Activated CD4-positive, alpha-beta T cell treated with anti-CD3 and anti-CD28 coated beads for 48 hours (primary cell): Measurements from ENCODE around the gene DPF3.

Experiments used
- DNase-seq: peaks from one replicate; pipeline ENCODE4 v3.0.0-alpha.2; 2020

DPF3 gene

GRCh38 chr14:72589652-72590051 lies 304.2 kb downstream of the DPF3 start:
- DNase-seq: no peak

DNA sequence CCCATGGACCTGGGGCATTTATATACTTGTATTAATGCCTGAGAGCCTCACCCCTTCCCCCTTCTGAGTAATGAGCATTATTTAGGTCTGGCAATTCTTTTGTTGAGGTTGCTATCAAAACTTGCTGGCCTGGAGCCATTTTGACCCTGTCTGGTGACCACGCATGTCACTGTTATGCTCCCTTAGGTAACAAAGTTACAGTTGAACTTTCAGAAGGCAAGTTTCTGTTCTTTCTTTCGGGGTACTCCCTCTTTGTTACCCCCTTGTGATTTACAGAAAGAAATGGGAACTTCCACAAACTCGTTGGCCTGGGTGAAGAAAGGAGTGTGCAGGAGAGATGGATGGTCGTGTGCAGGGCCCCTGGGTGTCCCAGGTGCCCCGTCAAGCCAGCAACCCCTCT lies 305.4 kb downstream of the DPF3 start:
- DNase-seq: no peak

DNA sequence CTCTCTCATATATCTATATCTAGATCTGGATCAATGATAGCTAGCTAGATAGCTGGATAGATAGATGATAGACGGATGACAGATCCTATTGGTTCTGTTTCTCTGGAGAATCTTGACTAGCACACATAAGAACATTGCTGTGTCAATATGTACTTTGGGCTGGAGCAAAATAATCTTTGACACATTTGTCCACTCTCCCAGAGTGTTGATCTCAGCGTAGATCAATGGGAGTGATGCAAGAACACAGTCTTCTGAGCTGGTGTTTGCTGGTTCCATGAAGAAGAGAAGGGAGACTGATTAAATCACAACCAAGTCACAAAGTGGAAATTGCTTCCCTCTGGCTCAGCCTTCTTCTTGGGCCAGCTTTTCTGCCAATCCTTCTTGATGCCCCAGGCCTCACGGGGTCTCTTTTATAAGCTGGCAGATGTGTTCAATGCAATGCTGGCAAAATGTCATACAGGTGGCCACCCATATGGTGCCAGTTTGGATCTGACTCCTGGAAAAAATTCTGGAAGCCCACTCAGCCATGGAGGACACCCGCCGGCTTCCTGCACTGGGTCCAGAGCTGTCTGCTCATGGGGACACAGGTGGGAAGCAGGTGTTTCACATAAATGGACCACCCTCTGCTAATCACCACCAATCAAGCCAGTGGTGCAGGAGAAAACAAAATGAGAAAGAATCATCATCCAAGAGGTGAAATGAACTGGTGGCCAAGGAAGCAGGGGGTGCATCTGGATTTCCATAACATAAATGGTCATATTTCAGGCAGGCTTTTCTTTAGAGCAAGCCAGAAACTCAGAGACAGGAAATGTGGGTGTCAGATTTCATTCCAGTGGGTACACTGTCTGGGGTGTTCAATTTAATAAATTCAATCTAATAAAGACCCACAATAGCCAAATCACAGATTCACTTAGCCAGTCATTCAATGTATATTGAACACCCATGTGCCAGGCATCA lies 310.3 kb downstream of the DPF3 start:
- DNase-seq: no peak

- no peak for DNase-seq
Measured at GRCh38 chr14:72582582-72582981, 311.3 kb downstream of the DPF3 start.

DNA sequence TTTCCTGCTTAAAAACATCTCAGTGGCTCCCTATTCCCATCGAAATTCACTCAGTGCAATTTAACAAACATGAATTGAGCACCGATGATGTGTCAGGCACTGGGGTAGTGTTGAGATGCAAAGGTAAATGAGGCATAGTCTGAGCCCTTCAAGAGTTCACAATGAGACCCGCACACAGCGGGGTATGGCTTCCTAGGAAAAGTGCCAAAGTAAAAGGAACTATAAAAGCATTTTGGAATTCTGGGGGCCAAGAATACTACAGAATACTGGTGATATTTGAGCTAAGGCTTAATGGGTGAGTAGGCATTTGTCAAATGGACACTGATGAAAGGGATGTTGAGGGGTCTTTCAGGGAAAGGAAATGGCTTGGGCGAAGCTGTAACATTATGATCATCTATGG lies 315.4 kb downstream of the DPF3 start:
- DNase-seq: no peak

DNA sequence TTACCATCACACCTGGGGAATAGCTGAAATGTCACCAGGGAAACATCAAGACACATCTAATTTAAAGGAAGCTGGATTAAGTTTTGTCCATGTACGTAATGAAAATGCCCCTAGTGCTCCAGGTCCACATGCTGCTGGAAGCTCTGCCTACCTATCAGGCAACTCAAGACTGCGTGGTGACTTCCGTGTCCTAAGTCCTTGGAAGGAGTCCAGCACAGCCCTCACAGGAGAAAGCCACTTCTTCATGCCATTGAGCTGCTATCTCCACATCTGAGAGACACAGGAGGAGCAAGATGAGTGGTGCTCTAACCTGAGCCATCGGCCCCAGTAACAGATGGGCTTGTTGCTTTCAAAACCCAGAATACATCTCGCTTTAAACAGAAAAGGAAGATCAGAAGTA lies 316.4 kb downstream of the DPF3 start:
- no peak for DNase-seq

- no peak for DNase-seq
Measured at GRCh38 chr14:72576258-72576657, 317.6 kb downstream of the DPF3 start.

DNA sequence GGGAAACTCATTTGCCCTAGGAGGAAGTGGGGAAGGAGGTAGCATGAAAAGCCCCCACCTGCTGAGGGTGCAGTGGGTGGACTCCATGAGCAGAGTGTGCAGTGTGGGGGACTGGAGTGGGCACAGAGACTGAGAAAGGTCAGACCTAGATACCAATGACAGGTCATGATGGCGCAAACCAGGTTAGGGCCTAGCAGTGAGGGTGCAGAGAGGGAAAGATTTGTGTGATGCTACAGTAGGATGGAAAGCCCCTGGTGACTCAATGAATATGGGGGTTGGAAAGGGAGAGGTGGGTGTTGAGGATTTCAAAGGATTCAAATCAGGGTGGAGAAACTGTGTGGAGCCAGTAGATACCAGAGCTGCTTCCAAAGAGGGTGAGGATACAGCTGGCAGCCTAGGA lies 319.2 kb downstream of the DPF3 start:
- no peak for DNase-seq

GRCh38 chr14:72573725-72574417 lies 320.0 kb downstream of the DPF3 start:
- DNase-seq: no peak
